GM12878 (cell line): ENCODE data around the gene PRKAG2. TPM values are rescaled to one million over a fixed set of nuclear protein-coding genes. Genes with fewer than 3 reads are reported as not detected.

ENCODE experiments used
- ATAC-seq: fragments of 200-7000 bp; cut with Tn5 transposase; 3 replicates; pipeline ENCODE4 v1.9.1; 2020; ENCODE audit warnings: mild to moderate bottlenecking, moderate library complexity
- BruUV-seq: library from RNA; stranded (reverse); fragments of 400-500 nt; replicated peaks from 2 replicates; lab custom pipeline; 2021; lab: Mats Ljungman, UMichigan
- CTCF ChIA-PET: fragments of 300-600 bp; sonication (Branson Sonifier 250); formaldehyde crosslinking; extraction: SDS; loops from one replicate; lab custom pipeline; 2021; ENCODE audit warnings: inconsistent platforms; lab: Yijun Ruan, JAX
- POLR2A ChIA-PET: fragments of 350-600 bp; formaldehyde crosslinking; extraction: SDS; loops from one replicate; lab custom pipeline; 2021; ENCODE audit warnings: inconsistent platforms; lab: Charles Lee
- RAD21 ChIA-PET: fragments of 300-600 bp; sonication (Branson Sonifier 250); formaldehyde crosslinking; loops from one replicate; lab custom pipeline; 2023; ENCODE audit warnings: antibody characterized with exemption; ENCODE audit not compliant: unreplicated experiment; lab: Charles Lee
- SMC1A ChIA-PET: fragments of 300-600 bp; sonication (Branson Sonifier 250); formaldehyde crosslinking; loops from one replicate; lab custom pipeline; 2023; ENCODE audit not compliant: unreplicated experiment, uncharacterized antibody; lab: Charles Lee
- DNase-seq: peaks from one replicate; pipeline ENCODE4 v3.0.0-alpha.2; 2011; ENCODE audit warnings: low read depth, low spot score
- FAIRE-seq: peaks from 3 replicates; lab custom pipeline; 2011; peaks lifted over from hg19 to GRCh38; lab: Jason Lieb, UNC
- H2AFZ ChIP-seq: 2 replicates; pipeline ENCODE4 v1.6.0; 2011; ENCODE audit warnings: low read depth, low read length, control low read depth; ENCODE audit not compliant: control insufficient read depth
- H3K27ac ChIP-seq: 2 replicates; pipeline ENCODE4 v1.5.1; 2011; ENCODE audit warnings: control low read depth; ENCODE audit not compliant: control insufficient read depth, insufficient read depth
- H3K27me3 ChIP-seq, 2 experiments: replicated peaks in 1 of 2; 2 replicates each; pipeline versions ENCODE4 v1.6.0 to v1.6.1; 2011; ENCODE audit warnings: low read length in 1 of 2; ENCODE audit not compliant: control insufficient read depth in 2 of 2, insufficient read depth in 2 of 2
- H3K36me3 ChIP-seq, 2 experiments: 2 replicates each; pipeline ENCODE4 v1.5.1; 2011; ENCODE audit warnings: low read length in 1 of 2; ENCODE audit not compliant: control insufficient read depth in 2 of 2, insufficient read depth in 2 of 2
- H3K4me1 ChIP-seq: 2 replicates; pipeline ENCODE4 v1.6.1; 2011; ENCODE audit warnings: mild to moderate bottlenecking, low read length, moderate library complexity, mixed read lengths; ENCODE audit not compliant: control insufficient read depth, insufficient read depth
- H3K4me2 ChIP-seq: 2 replicates; pipeline ENCODE4 v1.6.0; 2011; ENCODE audit warnings: control low read depth; ENCODE audit not compliant: control insufficient read depth, insufficient read depth
- H3K4me3 ChIP-seq: fragments of 200-600 bp; sonication (generic); 2 replicates; pipeline ENCODE4 v1.5.1; 2016
- H3K79me2 ChIP-seq: 2 replicates; pipeline ENCODE4 v1.6.0; 2011; ENCODE audit warnings: low read length; ENCODE audit not compliant: control insufficient read depth, insufficient read depth
- H3K9ac ChIP-seq: 2 replicates; pipeline ENCODE4 v1.8.0; 2011; ENCODE audit warnings: low read length, control low read depth, mixed read lengths; ENCODE audit not compliant: control insufficient read depth, insufficient read depth
- H3K9me3 ChIP-seq: replicated peaks from 3 replicates; pipeline ENCODE4 v1.5.1; 2011; ENCODE audit warnings: mild to moderate bottlenecking, low read length; ENCODE audit not compliant: control insufficient read depth, insufficient read depth
- H4K20me1 ChIP-seq: 2 replicates; pipeline ENCODE4 v1.6.0; 2011; ENCODE audit not compliant: control insufficient read depth, insufficient read depth
- CHD4 ChIP-seq: fragments of 200-600 bp; sonication (generic); IDR thresholded peaks from 2 replicates; pipeline ENCODE4 v1.6.1; 2016; ENCODE audit warnings: mild to moderate bottlenecking
- FOS ChIP-seq: IDR thresholded peaks from 3 replicates; pipeline ENCODE4 v1.6.1; 2011; ENCODE audit warnings: borderline replicate concordance; ENCODE audit not compliant: insufficient read length; ENCODE audit errors: extremely low read depth
- HDGF ChIP-seq: fragments of 450-650 bp; IDR thresholded peaks from 2 replicates; pipeline ENCODE4 v1.6.1; 2016; ENCODE audit warnings: antibody characterized with exemption
- ZNF622 ChIP-seq: fragments of 450-650 bp; IDR thresholded peaks from 2 replicates; pipeline ENCODE4 v1.6.1; 2017; ENCODE audit warnings: mild to moderate bottlenecking, inconsistent platforms
- WGBS: methylation state at CpG from one replicate; pipeline ENCODE4 v1.1.6; 2016; ENCODE audit warnings: low lambda C conversion rate; ENCODE audit not compliant: insufficient replicate concordance, insufficient coverage; ENCODE audit errors: missing lambda C conversion rate; 5-methylcytosine and 5-hydroxymethylcytosine counted together
- in situ Hi-C: fragments of 300-500 bp; cut with MboI; formaldehyde crosslinking; loops from 9 replicates; pipeline ENCODE4 v1.14.3; 2018; ENCODE audit warnings: mixed read lengths
- intact Hi-C: fragments of 100-400 bp; cut with micrococcal nuclease; formaldehyde crosslinking; loops from one replicate; pipeline ENCODE4 v1.14.2; 2022; ENCODE audit not compliant: unreplicated experiment
- polyA plus RNA-seq, 11 experiments: library from polyadenylated mRNA; depleted of rRNA in 4 of 11; unstranded in 6 of 11; stranded (reverse) in 5 of 11; fragments of >200 nt; fragmentation: Nextera tagmentation in 4 of 11; fragmentation: Illumina TruSeq in 1 of 11; extraction: Ambion mirVana in 4 of 11; extraction: Trizol in 1 of 11; gene quantifications; 1 replicate in 1 of 11; 2 replicates in 10 of 11; pipeline versions ENCODE4 v1.2.1 to v1.2.3, GENCODE V29; 2011 to 2016; ENCODE audit warnings: inconsistent platforms in 2 of 11, missing spikeins in 2 of 11, low read depth in 1 of 11
- total RNA-seq, 4 experiments: library from RNA; depleted of rRNA in 3 of 4; stranded (reverse); fragments of >200 nt in 3 of 4; fragmentation: Illumina TruSeq in 1 of 4; extraction: Trizol in 1 of 4; gene quantifications; 2 replicates each; pipeline versions ENCODE4 v1.2.1 to v1.2.3, GENCODE V29; 2013 to 2021
- TF ChIP-seq, protein P1 (sequence below): IDR thresholded peaks from 2 replicates; pipeline ENCODE4 v1.6.1; 2012; ENCODE audit warnings: low read depth, low read length, improper control_type of control experiment

The PRKAG2 gene
- total and polyA plus RNA-seq, 10 of the 15 experiments (the other 5 are each of a cell fraction or from before 2014, with no cell fraction given), result 3.4 to 8.9 (median 6.8) TPM

DNA sequence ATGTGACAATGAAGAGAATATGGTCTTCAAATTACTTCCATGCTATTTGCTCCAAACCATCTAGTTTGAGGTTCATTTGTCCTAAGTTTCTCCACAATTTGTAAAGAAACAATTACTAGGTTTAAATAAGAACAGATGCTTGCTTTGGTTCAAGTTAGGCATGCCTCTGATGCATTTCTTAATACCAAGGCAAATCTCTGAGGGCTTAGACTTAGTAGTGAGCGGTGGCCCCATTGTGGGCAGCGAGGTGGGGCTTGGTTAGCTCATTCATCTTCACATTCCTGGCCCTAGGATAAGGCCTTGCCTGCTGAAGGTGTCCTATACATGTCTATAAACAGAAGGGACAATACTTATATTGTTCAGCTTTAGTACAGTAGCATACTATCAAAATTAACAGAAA lies 304.8 kb downstream of the PRKAG2 start (continued):
- no peak for TF ChIP-seq CHD4

DNA sequence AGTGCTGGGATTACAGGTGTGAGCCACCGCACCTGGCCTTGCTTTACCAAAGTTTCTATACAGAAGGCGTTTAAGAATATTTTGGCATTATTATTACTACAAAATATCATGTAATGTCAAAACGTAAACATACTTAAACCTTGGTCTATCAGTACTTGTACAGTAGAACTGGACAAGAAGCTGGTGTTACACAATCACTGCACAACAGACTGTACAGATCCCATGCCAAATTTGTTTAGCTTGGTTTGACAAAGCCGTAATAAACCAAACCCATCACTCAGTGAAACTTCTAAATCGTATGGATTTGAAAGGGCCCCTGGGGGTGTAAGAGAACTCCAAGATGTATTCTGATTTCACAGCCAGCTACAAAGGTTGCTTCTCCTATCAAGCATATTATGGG lies 305.4 kb downstream of the PRKAG2 start:
- no peak overlapping the region for H2AFZ ChIP-seq
- H3K27me3 ChIP-seq, result no peaks in the 10 kb centered on the region
- H3K79me2 ChIP-seq, result no peaks in the 10 kb centered on the region
- no peak overlapping the region for H3K27ac ChIP-seq
- H3K9ac ChIP-seq, result no peak overlapping the region
- H3K4me3 ChIP-seq, result no peak overlapping the region
- in situ Hi-C loops (no loop called here), intact Hi-C loops (loop anchor here (2.0 kb wide), 1 partner anchor 61 kb away; no protein-coding TSS in a partner anchor)
- 98% methylated on average over 5 of the region's 5 CpGs for WGBS
- CTCF ChIA-PET, result interaction anchor here (0.6 to 2.3 kb wide), 2 partner anchors 89 to 187 kb away, joined by 3 to 9 read pairs; no protein-coding TSS in a partner anchor
- ATAC-seq, result no peak
- peaks cover 0 to 4% of the 10 kb centered on the region in 2 experiments; a peak in 2 of 4 replicates for H3K36me3 ChIP-seq
- SMC1A ChIA-PET, result interaction anchor here (1.2 to 1.3 kb wide), 2 partner anchors 60 to 132 kb away, joined by 3 read pairs; no protein-coding TSS in a partner anchor
- RAD21 ChIA-PET, result interaction anchor here (2.4 kb wide), 1 partner anchor 61 kb away, joined by 7 read pairs; no protein-coding TSS in a partner anchor
- no peak for TF ChIP-seq HDGF
- no peak for TF ChIP-seq ZNF622
- TF ChIP-seq, protein P1, sequence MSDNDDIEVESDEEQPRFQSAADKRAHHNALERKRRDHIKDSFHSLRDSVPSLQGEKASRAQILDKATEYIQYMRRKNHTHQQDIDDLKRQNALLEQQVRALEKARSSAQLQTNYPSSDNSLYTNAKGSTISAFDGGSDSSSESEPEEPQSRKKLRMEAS, result no peak
- TF ChIP-seq FOS, result no peak
- TF ChIP-seq, all 136 proteins: peak for 0
- H3K4me1 ChIP-seq, result no peaks in the 10 kb centered on the region
- H3K4me2 ChIP-seq, result no peak overlapping the region
- FAIRE-seq (no peak), DNase-seq (no peak)
- H3K9me3 ChIP-seq, result no peaks in the 10 kb centered on the region
- BruUV-seq, result no TSS peak
- H4K20me1 ChIP-seq, result no peaks in the 10 kb centered on the region
- POLR2A ChIA-PET, result interaction anchor here (0.5 to 0.7 kb wide), 2 partner anchors 15 to 64 kb away, joined by 3 read pairs; no protein-coding TSS in a partner anchor
